Stimulated activated CD8-positive, alpha-beta memory T cell treated with anti-CD3 and anti-CD28 coated beads, Interleukin-4, amount 100 ng/mL, for 1 hour (primary cell): ENCODE measurements around the gene MEGF11.

Experiments used
- DNase-seq, 2 donors: peaks; one replicate each; pipeline ENCODE4 v3.0.0-alpha.2; 2020; ENCODE audit warnings: low read depth in 2 of 2, low spot score in 1 of 2

The MEGF11 gene

DNA sequence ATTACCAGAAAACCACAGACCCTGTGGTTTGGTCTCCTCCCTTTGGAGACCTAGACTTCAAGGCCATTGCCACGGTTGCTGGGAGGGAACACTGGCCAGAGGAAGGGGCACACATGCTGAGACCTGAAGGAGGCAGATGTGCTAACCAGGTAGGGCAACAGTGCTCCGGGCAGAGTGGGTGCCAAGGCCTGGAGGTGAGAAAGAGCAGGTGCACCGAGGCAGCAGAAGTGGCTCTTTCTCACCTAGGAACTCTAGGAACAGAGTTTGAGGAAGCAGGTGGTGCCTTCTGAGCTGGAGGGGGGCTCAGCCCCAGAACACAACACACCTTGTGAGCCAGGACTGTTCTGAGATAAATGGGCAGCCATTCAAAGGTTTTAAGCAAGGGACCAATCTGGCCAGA is 106.1 kb downstream of the MEGF11 start:
- DNase-seq: no peak

DNA sequence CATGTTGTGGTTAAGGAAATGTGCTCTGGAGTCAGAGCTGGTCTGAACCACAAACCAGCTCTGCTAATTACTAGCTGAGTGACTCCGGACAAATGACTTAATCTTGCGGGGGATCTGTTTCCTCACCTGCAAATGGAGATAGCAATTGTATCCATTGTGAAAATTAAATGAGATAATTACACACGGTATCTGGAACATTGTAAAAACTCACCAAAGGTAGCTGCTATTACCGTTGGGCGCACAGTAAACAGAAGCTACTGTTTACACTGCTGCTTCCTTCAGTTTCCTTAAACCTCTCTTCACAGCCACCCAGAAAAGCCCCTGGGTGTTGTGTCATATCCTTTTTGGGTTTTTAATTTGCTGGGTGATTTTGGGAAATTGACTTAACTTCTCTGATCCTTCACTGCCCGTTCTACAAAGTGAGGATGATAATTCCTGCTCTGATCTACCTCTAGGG is 107.8 kb downstream of the MEGF11 start:
- DNase-seq: no peak

DNA sequence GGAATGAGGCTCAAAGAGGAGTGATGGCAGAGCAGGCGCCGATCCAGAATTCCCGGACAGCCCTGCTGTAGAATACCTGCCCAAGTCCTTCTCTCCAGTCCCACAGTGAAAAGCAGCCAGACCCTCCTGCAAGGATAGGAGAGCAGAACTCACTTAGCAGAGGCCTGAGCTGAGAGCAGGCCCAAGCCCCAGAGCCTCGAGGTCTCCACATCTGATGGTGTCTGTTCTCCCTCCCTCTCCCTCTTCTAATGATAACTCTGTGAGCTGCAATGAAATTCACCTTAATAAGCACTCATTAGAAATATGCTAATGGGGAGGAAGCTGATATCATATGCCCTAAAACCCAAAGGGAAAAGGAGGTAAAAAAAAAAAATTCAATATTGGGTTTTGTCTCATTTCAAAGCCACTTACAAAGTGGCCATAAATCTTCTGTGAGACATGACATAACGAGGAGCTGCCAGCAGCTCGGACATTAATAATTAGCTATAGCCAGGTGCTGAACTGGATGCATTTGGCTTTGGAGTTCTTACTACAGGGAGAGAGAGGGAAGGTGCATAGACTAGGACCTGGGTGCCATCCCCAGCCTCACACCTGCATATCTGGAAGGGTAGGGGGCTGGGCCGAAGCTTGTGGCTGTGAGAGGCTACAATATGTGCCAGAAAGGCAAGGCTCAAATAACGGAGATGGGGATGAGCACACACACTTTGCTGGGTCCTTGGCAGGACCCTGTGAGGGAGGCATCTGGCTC is 108.4 kb downstream of the MEGF11 start:
- DNase-seq: no peak

DNA sequence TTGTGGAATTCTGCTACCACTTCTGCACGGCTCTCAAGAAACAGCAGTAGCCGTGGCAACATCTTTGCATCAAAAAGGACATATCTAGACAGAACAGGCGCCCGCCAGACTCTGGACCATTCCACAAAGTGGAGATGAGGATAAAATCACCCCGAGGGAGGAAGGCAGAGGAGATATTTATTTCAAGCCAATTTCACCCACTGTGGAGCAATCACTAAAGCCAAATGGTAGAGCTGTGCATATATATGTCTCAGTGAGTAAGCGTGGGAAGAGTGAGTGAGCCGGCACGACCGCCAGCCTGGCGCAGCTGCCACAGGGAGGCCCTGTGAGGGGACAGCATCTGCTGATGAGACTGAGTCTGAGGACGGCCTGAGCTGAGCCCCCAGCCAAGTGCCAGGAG is 111.3 kb downstream of the MEGF11 start:
- no peak for DNase-seq

DNA sequence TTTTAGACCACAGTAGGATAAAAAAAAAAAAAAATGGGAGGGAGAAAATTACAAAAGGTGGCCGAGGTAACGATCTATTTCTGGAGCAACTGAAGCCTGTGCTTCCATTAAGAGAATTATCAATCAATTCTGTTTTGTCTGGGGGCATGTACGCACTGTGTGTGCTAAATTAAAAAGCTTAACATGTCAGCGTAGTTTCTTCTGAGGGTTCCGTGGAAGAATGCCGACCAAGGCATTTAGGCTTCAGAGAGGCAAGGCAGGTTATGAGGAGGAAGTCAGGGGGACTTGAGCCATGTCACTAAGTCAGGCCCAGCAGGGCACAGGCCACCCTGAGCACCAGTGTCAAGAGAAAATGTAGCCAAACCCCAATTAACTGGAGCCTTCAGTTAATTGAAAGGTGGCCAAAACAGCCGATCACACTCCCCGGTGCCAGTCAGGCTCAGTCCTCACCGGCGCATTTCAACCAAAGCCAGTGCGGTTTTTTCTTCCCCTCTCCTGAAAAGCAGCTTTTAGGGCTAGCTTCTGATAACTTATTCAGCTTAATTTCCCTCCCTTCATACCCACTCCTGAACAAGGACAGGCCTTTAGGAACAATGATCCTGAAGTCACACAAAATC is 113.9 kb downstream of the MEGF11 start:
- no peak for DNase-seq

DNA sequence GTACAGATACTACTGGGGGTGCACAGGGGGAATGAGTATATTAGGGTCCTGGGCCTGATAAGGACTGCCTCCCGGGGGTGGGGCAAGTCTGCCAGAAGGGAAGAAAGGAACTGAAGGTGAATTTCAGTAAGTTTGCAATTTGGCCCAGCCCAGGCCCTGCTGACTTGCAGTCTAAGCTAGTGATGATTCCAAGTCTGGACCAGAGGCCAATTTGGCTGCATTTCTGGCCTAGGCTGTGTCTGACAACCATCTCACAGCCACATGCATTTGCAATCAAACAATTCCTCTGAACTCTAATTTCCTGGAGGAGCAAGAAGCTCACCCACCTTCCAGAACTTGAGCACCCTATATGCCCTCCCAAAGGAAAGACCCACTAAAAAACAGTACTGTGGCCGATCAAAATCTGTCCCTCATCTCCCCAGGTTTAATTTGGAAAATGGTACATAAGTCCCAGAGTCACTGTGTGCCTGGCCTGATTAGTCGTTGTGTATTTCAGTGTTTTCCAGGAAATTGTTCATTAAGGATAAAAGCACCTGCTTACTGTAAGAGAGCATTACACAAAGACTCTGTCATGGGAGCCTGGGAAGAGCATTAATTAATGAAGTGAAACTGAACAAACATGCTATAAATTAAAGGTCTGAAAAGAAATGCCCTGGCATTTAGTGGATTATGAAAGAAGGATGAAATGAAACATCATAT is 114.5 kb downstream of the MEGF11 start:
- no peak for DNase-seq

DNA sequence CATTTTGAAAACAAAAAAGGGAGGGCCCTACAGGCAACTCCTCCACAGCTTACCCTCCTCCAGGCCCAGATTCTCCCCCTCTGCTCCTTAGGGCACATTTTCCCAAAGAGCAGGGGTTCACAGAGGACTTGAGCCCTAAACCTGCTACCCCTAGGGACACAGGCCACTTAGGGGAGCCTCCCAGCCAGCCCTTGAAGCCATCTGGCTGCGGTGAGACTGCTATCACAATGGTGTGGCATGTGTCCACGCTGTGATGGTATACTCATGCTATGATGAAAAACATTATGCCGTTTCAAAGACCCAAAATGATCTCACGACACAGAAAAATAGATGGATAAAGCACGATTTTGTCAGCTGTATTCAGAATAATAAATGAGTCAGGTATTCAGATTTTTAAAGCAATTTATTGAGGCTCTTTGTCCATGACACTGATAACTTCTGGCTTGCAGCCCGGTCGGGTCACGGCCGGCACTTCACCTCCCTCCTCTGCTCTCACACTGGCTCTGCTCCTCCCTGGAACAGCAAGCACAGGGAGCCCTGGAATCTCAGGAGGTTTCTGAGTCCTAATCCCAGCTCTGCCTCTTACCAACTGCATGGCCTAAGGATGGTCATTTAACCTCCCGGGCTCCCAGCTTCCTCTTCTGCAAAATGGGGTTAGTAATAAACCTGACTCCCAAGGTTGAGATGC is 115.3 kb downstream of the MEGF11 start:
- DNase-seq: no peak

DNA sequence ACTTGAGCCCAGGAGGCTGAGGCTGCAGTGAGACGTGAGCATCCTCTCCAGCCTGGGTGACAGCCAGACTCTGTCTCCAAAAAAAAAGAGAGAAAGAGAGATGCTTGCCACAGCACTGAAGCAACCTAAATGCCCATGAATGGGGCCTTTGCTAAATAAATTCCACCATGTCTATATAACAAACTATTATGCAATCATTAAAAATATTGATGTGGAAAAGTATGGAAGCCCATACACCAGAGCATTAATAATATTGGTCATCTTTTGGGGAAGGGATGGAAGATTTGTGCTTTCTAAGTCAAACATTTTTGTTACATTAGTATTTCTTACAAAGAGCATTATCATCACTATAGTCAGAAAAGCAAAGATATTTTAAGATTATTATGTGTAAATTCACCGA is 116.6 kb downstream of the MEGF11 start:
- no peak for DNase-seq

DNA sequence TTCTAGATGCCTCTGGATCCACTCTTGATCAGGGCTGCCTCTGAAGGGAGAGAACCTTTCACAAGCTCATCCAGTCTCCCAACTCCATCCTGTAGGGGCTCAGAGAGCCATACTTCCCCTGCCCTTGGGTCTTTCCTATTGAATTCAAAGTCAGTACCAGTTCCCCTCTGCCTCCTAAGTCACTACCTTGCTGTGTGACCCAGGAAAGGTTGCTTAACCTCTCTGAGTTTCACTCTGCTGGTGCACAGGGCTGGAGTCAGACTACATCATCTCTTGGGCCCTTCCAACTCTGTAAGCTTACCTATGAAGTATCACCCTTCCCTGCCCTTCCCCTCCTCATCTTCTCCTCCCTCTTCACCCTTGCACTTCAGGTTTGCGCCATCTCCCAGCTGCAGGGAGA is 117.9 kb downstream of the MEGF11 start:
- DNase-seq: no peak

DNA sequence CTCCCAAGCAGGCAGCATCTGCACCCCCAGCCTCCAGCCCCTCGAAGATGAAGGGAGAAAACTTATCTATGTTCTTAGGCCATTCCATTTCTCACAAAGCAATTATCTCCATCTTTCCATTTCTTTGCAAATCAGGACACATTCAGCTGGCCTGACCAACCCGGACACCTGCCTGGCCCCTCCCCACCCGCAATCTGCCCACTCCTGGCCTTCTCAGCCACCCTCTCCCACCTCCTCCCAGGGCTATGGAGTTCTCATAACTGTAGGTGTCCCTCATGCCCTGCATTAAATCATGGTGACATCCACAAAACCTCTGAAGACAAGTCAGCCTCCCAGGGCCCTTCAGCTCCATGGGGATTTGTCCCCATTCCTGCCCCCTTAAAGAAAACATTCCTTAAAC is 119.3 kb downstream of the MEGF11 start:
- DNase-seq: no peak

DNA sequence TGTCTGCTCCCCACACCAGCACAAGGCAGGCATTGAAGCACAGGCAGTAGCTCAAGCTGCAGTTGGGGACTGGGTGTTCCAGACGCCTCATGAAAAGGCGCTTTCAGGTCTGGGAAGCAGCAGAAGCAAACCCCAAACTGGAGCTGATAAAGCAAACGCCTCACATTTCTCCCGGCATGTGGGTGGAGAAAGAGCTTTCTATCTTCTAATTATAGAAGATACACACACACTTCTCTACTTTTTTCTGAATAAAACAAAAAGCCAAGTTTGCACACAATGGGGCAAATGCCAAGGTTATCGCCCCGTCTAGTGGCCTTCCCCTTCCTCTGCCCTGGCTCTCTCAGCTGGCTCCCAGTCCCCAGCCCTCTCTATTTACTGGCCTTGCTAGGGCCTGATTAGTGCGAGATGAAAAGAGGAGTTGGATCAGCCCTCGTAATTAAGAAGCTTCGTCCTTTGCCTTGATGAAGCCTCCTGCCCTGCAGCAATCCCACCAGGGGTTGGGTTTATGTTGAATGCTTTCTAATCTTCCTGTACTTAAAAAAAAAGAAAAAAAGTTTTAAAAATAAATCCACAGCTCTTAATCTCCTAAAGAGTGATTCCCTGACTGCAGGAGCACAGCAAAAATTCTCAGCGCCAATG is 120.2 kb downstream of the MEGF11 start:
- no peak for DNase-seq

DNA sequence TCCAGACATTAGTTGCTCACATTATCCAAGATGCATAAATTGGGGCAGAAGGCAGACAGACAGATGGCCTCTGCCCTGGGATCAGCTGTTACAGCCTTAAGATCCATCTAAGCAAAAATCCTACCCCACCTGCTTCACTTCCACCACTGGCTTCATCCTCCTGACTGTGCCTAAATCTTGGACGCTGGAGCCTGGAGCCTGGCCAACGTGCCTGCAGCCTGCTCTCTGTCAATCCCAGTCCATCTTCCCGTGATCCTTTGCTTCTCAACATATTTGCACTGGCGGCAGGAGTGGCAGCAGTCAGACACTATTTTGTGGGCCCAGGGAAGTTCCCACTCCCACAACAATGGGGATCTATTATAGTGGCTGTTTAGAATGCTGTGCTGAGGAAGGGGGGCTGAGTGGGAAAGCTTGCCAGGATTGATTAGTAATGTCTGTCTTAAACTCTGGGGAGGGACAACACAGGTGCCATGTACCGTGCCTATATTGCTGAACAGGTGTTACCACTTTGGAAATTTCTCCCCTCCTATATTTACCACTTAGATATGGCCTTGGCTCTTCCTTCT is 121.2 kb downstream of the MEGF11 start:
- DNase-seq: no peak

DNA sequence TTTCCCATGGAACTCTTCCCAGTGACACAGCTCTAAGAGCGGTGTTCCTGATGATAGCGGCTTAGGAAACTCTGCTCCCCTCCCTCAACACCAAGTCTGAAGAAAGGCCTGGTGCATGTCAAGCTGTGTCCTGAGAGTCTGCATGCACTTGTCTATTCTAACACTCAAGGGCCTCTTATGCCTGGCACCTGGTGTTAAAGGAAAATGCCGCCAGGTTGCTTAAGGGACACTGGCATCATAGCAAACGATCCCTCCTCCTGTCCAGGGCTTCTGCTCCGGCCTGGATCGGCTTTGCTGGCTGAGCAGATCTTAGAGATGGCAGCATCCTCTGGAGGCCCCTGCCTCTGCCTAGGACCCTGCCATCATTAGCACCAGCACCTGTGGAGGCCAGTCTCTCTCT is 121.7 kb downstream of the MEGF11 start:
- no peak for DNase-seq

DNA sequence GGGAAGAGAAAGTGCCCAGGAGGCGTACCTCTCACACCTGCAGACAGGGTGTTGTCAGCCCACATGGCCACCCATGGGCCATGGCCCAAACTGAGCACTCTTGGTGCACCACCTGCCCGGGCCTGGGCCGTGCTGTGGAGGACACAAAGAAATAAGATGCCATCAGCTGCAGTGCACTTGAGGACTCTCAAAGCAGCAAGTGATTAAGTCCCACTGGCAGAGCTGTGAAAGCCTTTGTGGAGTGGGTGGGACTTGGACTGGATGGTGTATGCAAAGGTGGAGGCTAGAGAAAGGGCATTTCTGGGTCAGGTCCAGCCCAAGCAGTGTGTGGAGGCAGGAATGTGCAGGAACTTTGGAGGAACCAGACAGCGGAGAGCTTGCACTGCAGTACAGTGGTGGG is 122.3 kb downstream of the MEGF11 start:
- DNase-seq: no peak

DNA sequence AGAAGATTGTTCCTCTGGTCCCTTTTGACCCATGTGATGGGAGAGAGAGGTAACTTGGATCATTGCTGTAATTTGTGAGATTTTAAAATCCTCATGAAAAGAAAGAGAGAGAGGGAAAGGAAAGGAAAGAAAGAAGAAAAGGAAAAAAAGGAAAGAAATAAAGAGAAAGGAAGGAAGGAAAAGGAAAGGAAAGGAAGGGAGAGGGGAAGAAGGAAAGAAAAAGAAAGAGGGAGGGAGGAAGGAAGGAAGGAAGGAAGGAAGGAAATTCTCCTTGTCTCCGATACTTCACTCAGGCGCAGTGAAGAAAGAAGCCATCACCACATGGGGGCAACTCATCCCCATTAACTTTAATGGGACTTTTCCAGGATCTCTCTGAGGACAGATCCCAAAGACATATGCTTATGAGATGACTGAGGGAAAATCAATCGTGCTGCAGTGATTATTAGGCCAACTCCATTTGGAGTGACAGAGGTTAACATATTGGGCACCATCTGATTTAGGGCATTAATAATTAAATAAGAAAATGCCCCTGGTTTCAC is 123.0 kb downstream of the MEGF11 start:
- DNase-seq: no peak

DNA sequence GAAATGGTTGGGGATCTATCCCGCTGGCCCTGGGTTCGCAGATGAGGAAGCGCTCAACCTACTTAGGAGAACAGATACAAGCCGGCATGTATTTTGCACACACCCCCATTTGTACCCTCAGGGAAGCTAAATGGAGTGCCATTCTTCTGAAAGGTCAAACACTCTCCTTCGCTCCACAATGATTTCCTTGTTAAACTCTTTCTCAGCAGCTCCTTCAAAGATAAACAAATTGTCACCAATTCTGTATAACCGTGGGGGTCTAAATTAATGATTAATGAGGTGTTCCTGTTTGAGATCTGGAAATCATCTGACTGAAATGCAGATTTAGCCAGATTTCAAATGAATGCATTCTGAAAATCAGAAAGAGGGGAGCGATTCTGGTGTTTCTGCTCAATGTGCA is 124.0 kb downstream of the MEGF11 start:
- DNase-seq: no peak

DNA sequence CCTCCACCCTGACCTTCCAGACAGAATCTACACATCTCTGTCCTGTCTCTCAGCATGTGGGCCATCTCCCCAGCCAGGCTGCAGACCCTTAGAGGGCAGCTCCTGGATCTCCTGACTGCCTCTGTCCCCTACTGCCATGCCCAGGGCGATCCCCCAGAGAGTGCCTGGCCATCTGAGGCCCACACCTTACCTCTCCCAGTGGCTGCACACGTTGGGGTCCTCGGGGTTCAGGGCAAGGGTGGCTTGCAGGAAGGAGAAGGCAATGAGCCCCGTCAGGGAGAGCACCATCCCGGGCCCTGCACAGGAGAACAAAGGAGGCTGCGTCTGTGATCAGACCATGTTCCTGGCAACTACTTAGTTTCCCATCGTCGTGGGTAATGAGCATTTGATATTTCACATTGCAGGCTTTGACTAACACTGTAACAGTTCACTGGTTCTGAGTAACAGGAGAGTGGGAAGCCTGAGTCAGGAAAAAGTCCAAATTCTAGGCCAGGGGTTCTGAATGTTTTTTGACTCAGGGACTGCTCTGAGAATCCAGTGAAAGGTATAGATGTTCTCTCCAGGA is 125.4 kb downstream of the MEGF11 start:
- DNase-seq: no peak

DNA sequence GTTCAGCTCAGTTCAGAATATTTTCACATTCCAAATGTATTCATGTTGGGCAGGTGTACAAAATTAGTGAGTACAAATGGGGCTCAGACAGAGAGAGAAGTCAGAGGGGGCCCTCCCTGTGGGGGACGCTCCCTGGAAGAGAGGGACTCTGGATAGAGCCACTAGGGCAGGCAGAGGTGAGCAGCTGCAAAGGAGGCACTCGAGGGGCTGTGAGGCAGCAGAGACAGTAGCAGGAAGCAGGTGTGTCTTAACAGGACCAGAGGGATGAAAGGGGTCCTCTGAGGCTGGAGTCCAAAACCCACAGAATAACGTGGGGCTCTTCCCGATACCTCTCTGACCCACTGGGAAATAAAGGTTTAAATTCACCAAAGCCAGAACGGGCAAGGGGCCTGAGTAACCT is 127.1 kb downstream of the MEGF11 start:
- DNase-seq: no peak

DNA sequence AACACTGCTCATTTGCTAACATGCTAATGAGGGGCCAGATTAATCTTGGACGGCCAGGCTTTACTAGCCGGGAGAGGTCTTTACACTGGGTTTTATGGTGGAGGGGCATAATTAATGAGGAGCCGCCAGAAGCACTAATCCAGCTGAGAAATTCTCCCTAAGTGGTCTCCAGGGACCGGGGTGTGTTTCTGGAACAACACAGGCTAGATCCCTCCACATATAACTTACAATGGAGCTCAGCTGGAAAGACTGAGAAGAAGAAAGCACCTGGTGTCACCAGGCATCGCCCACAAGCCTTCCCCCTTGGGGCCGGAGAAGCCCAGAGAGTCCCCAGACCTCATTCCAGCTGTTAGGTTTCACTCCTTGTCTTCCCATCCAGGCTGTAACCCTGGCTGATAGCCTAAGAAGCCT is 127.5 kb downstream of the MEGF11 start:
- DNase-seq: no peak

DNA sequence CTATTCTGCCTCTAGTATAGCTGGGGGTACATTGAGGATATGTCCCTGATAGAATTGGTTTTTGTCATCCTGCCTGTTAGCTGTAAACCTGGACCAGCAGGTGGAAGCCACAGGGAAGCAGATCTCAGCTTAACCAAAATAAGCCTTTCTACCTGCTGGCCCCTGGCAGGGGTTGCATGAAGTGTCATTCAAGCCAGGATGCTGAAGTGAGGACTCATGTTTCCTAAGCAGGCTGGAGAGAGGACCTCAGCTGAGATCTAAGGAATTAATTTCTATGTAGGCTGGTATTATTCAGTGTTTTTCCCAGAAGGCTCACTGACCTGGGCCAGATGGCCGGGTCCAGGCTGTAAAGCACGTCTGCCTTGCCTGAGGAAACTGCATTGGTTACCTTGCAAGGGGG is 128.9 kb downstream of the MEGF11 start:
- DNase-seq: no peak
